CD4-positive, alpha-beta T cell (primary cell): ENCODE data around the gene PROX2. TPM values are rescaled to one million over a fixed set of nuclear protein-coding genes. Genes with fewer than 3 reads are reported as not detected.
A peak's percentile ranks its signal among the peaks of the same experiment; 100 is the strongest.

Source experiments
- ATAC-seq: fragments of 200-7000 bp; cut with Tn5 transposase; one replicate; pipeline ENCODE4 v1.10.0; 2022; ENCODE audit warnings: mild to moderate bottlenecking; ENCODE audit not compliant: poor library complexity
- CTCF ChIA-PET: fragments of 350-600 bp; sonication (Branson Sonifier 250); formaldehyde crosslinking; loops from one replicate; lab custom pipeline; 2021; ENCODE audit warnings: antibody characterized with exemption, inconsistent platforms; lab: Charles Lee
- POLR2A ChIA-PET: fragments of 350-600 bp; sonication (Branson Sonifier 250); formaldehyde crosslinking; loops from one replicate; lab custom pipeline; 2021; ENCODE audit warnings: antibody characterized with exemption, inconsistent platforms; lab: Charles Lee
- DNase-seq, 14 experiments: peaks; one replicate each; pipeline ENCODE4 v3.0.0-alpha.2; 2013 to 2020; ENCODE audit warnings: mixed read lengths in 2 of 14
- H3K27ac ChIP-seq, 2 donors: one replicate each; pipeline versions ENCODE4 v1.5.1 to v1.7.0; 2013; ENCODE audit warnings: low read length in 2 of 2, low read depth in 1 of 2, mild to moderate bottlenecking in 1 of 2
- H3K27me3 ChIP-seq, 2 experiments: 1 replicate in 1 of 2; 2 replicates in 1 of 2; pipeline versions ENCODE4 v1.6.1 to v1.7.0; 2013; ENCODE audit warnings: low read length in 2 of 2, control low read depth in 1 of 2, mild to moderate bottlenecking in 1 of 2, moderate library complexity in 1 of 2; ENCODE audit not compliant: insufficient read depth in 2 of 2, control insufficient read depth in 1 of 2
- H3K36me3 ChIP-seq: one replicate; pipeline ENCODE4 v1.6.1; 2013; ENCODE audit warnings: low read length, control low read depth; ENCODE audit not compliant: insufficient read depth
- H3K4me1 ChIP-seq: one replicate; pipeline ENCODE4 v1.6.1; 2013; ENCODE audit warnings: low read length, control low read depth; ENCODE audit not compliant: insufficient read depth
- H3K4me3 ChIP-seq: one replicate; pipeline ENCODE4 v1.5.1; 2013; ENCODE audit warnings: mild to moderate bottlenecking, low read length, moderate library complexity
- H3K9me3 ChIP-seq, 2 experiments: 1 replicate in 1 of 2; 2 replicates in 1 of 2; pipeline versions ENCODE4 v1.6.1 to v1.7.0; 2013; ENCODE audit warnings: low read length in 2 of 2, mild to moderate bottlenecking in 2 of 2, control low read depth in 1 of 2, moderate library complexity in 1 of 2; ENCODE audit not compliant: control insufficient read depth in 1 of 2, insufficient read depth in 1 of 2
- H3K27ac Mint-ChIP-seq: one replicate; pipeline ENCODE4 v1.8.0; 2020; ENCODE audit warnings: mixed read lengths
- H3K27me3 Mint-ChIP-seq: one replicate; pipeline ENCODE4 v1.8.0; 2021; ENCODE audit warnings: mixed read lengths
- H3K36me3 Mint-ChIP-seq: one replicate; pipeline ENCODE4 v1.8.0; 2021; ENCODE audit warnings: low read depth, mixed read lengths
- H3K4me1 Mint-ChIP-seq: one replicate; pipeline ENCODE4 v1.8.0; 2021; ENCODE audit warnings: low read depth, mixed read lengths
- H3K4me3 Mint-ChIP-seq: one replicate; pipeline ENCODE4 v1.8.0; 2020; ENCODE audit warnings: mild to moderate bottlenecking, mixed read lengths
- H3K9me3 Mint-ChIP-seq: one replicate; pipeline ENCODE4 v1.8.0; 2020; ENCODE audit warnings: mixed read lengths
- intact Hi-C, 2 experiments: fragments of 100-400 bp; cut with DNase I in 1 of 2; cut with micrococcal nuclease in 1 of 2; formaldehyde crosslinking; loops; one replicate each; pipeline versions ENCODE4 v1.15.1 to v1.9.0; 2023 to 2025; cut with DNase I, micrococcal nuclease
- total RNA-seq, 174 experiments: library from RNA in 2 of 174; stranded (reverse) in 2 of 174; gene quantifications; one replicate each; pipeline ENCODE4 v1.2.3 and lab custom pipeline; 2021 to 2026
- TF ChIP-seq, protein P1 (sequence below): fragments of 200-600 bp; IDR thresholded peaks from one replicate; pipeline ENCODE4 v1.8.0; 2022; ENCODE audit warnings: antibody characterized with exemption, mild to moderate bottlenecking

PROX2 gene
- total RNA-seq, 2 experiments from 2014 or later: 0.25 TPM; not detected in 1

DNA sequence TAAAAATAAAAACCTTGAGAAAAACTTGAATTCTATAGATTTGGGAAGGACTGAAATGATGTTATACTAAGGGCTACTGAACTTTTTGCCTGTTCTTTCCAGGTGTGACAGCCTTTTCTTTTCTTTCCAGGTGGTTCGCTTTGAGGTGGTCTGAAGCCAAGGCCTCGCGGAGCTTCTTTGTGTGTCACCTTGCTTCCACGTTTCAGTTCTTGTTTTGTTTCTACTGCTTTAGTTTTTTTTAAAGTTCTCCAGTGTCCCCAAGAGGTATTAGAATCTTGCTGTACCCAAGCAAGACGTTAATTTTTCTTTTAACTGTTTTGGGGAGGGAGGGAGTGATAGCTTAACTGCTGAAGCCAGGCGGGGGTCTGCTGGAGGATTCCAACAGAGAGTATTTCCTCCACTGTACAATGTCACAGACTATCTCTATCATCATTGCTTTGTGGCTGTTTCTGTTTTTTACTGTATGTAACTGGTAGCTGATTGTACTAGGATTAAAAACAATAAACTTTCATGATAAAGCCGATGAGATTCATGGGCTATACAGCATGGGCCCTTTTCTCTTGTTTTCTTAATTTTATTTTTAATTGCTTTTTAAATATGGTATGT, 40.2 kb downstream of the PROX2 start:
- ChIA-PET CTCF (interaction anchor here (1.4 to 2.9 kb wide), 2 partner anchors 25 to 227 kb away, joined by 6 to 8 read pairs; no protein-coding TSS in a partner anchor), POLR2A (interaction anchor here (0.6 to 1.6 kb wide), 10 partner anchors 17 to 242 kb away, joined by 3 to 6 read pairs (median 4); partner anchors contain the start of genes DLST and YLPM1)
- Histone ChIP-seq H3K9me3 (no peaks in the 10 kb centered on the region), H3K4me3 (no peak overlapping the region), H3K36me3 (peaks cover 19% of the 10 kb centered on the region), H3K4me1 (peaks cover 22% of the 10 kb centered on the region), H3K27me3 (no peaks in the 10 kb centered on the region), H3K27ac (peak overlapping the region; percentile 44 to 88)
- intact Hi-C loops: loop anchor here in 1 of 2 experiments (10.0 kb wide), 1 partner anchor 71 kb away; the partner anchor contains the start of gene YLPM1
- DNase-seq: peak in 3 of 14 experiments; percentile 18 to 33 (median 27)
- peak; percentile 25 for ATAC-seq
- peaks cover 66% of the 10 kb centered on the region for H3K4me1 Mint-ChIP-seq
- peak overlapping the region; percentile 97 for H3K27ac Mint-ChIP-seq
- H3K36me3 Mint-ChIP-seq: peaks cover 42% of the 10 kb centered on the region
- TF ChIP-seq, protein P1, sequence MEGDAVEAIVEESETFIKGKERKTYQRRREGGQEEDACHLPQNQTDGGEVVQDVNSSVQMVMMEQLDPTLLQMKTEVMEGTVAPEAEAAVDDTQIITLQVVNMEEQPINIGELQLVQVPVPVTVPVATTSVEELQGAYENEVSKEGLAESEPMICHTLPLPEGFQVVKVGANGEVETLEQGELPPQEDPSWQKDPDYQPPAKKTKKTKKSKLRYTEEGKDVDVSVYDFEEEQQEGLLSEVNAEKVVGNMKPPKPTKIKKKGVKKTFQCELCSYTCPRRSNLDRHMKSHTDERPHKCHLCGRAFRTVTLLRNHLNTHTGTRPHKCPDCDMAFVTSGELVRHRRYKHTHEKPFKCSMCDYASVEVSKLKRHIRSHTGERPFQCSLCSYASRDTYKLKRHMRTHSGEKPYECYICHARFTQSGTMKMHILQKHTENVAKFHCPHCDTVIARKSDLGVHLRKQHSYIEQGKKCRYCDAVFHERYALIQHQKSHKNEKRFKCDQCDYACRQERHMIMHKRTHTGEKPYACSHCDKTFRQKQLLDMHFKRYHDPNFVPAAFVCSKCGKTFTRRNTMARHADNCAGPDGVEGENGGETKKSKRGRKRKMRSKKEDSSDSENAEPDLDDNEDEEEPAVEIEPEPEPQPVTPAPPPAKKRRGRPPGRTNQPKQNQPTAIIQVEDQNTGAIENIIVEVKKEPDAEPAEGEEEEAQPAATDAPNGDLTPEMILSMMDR: no peak
- H3K27me3 Mint-ChIP-seq: no peaks in the 10 kb centered on the region
- H3K9me3 Mint-ChIP-seq: no peaks in the 10 kb centered on the region
- peak overlapping the region; percentile 78 for H3K4me3 Mint-ChIP-seq

DNA sequence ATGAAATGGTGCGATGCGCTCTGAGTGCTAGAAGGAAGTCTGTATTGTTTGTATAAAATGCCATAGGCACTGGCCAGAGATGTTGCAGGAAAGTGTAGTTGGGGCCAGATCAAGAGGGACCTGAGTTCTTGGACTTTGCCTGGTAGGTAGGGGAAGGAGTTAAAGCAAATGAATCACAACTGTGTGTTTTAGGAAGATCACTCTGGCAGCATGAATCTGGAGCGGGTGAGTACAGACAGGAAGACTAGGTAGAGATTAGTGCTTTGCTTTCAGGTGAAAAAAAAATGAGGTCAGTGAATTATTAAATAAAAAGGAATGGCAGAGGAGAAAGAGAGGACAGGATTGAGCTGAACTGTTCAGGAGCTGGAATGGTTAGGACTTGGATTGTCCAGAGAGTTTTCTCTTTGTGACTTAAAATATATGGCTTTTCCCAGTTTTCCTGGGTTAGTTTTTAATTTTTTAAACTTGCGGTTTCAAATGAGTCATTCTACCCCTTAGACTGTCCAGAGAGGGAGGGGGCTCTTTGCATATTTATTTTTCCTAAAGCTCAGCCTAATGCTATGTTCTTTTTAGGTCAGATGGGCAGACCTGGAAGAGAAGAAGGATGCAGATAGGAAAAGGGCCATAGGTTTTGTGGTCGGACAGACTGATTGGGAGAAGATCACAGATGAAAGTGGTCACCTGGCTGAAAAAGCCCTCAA, 41.1 kb downstream of the PROX2 start:
- H3K9me3 ChIP-seq: no peaks in the 10 kb centered on the region
- Mint-ChIP-seq H3K9me3 (no peaks in the 10 kb centered on the region), H3K27me3 (no peaks in the 10 kb centered on the region), H3K36me3 (peaks cover 44% of the 10 kb centered on the region), H3K4me3 (peak overlapping the region; percentile 17), H3K4me1 (peaks cover 58% of the 10 kb centered on the region), H3K27ac (peak overlapping the region; percentile 97)
- intact Hi-C loops: loop anchor here in 1 of 2 experiments (10.0 kb wide), 1 partner anchor 70 kb away; the partner anchor contains the start of gene YLPM1
- POLR2A ChIA-PET: interaction anchor here (0.8 to 1.6 kb wide), 5 partner anchors 47 to 243 kb away, joined by 3 to 6 read pairs (median 5); partner anchors contain the start of genes DLST and YLPM1
- peaks cover 19% of the 10 kb centered on the region for H3K4me1 ChIP-seq
- TF ChIP-seq, protein P1: no peak
- no peaks in the 10 kb centered on the region for H3K27me3 ChIP-seq
- CTCF ChIA-PET: interaction anchor here (1.2 to 1.4 kb wide), 2 partner anchors 26 to 223 kb away, joined by 3 to 6 read pairs; partner anchors contain the start of gene LTBP2
- no peak for DNase-seq
- H3K4me3 ChIP-seq: no peak overlapping the region
- no peak overlapping the region for H3K27ac ChIP-seq
- ATAC-seq: no peak
- H3K36me3 ChIP-seq: peaks cover 28% of the 10 kb centered on the region

- POLR2A ChIA-PET: no interaction called here
- no peak overlapping the region for H3K4me3 Mint-ChIP-seq
- H3K36me3 ChIP-seq: peaks cover 43% of the 10 kb centered on the region
- peaks cover 57% of the 10 kb centered on the region for H3K36me3 Mint-ChIP-seq
- no peak overlapping the region for H3K27ac Mint-ChIP-seq
- ATAC-seq: no peak
- H3K4me1 Mint-ChIP-seq: peaks cover 41% of the 10 kb centered on the region
- no peaks in the 10 kb centered on the region for H3K9me3 ChIP-seq
- no peak for DNase-seq
- H3K27me3 ChIP-seq: no peaks in the 10 kb centered on the region
- intact Hi-C loops: loop anchor here in 1 of 2 experiments (10.0 kb wide), 1 partner anchor 68 kb away; the partner anchor contains the start of gene YLPM1
- no peak overlapping the region for H3K27ac ChIP-seq
- no peaks in the 10 kb centered on the region for H3K27me3 Mint-ChIP-seq
- CTCF ChIA-PET: interaction anchor here (0.8 kb wide), 1 partner anchor 73 kb away, joined by 4 read pairs; no protein-coding TSS in a partner anchor
- TF ChIP-seq, protein P1: no peak
- H3K4me3 ChIP-seq: no peak overlapping the region
- H3K9me3 Mint-ChIP-seq: no peaks in the 10 kb centered on the region
- peaks cover 13% of the 10 kb centered on the region for H3K4me1 ChIP-seq
These were observed 43.1 kb downstream of the PROX2 start for GRCh38 chr14:74832849-74833248.
